ENCODE data around the gene IRS2.
A peak's percentile ranks its signal among the peaks of the same experiment; 100 is the strongest.

IRS2 gene

DNA sequence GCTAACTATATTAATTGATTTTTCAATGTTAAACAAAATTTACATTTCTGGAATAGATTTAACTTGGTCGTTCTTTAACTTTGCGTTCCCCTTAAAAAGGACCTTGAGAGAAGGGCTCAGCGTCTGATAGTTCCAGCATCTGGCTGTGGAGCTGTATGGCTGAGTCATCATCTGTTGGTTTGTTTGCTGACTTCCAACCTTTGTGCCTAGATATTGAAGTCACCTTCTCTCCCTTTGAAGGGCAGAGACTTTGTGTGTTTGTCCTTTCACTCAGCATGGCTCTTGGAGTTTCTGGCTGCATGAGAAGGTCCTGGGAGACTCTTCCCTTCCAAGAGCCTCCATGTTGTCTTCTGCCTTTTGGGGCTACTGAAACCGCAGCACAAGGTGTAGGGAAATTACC lies 16.6 kb upstream of the IRS2 start:
- DNase-seq, result no peak

GRCh38 chr13:109795011-109795410 lies 8.6 kb upstream of the IRS2 start:
- no peak for DNase-seq

DNA sequence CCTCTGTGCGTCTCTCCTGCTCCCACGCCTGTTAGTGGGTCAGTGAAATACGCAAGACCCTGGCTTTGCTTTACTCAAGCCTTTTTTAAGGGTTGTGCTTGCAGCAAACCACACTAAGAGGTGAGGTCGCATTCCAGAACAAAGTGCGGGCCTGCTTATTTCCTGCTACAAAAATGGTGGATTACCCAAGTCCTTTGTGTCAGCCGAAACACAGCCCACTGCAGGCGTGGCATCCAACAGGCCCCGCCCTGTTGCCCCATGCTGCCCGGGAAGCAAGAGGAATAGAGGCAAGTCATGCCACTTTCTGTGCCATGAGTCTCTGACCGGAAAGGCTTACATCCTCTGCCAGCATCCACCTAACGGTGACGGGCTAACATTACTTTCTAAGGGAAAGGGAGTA lies 7.7 kb upstream of the IRS2 start:
- DNase-seq, result no peak

GRCh38 chr13:109792416-109793059 lies 6.2 kb upstream of the IRS2 start:
- no peak for DNase-seq

GRCh38 chr13:109790942-109791605 lies 4.7 kb upstream of the IRS2 start:
- no peak for DNase-seq

- no peak for DNase-seq
Observed at GRCh38 chr13:109790086-109790485, 3.7 kb upstream of the IRS2 start.

GRCh38 chr13:109789262-109789661 lies 2.9 kb upstream of the IRS2 start:
- no peak for DNase-seq

DNA sequence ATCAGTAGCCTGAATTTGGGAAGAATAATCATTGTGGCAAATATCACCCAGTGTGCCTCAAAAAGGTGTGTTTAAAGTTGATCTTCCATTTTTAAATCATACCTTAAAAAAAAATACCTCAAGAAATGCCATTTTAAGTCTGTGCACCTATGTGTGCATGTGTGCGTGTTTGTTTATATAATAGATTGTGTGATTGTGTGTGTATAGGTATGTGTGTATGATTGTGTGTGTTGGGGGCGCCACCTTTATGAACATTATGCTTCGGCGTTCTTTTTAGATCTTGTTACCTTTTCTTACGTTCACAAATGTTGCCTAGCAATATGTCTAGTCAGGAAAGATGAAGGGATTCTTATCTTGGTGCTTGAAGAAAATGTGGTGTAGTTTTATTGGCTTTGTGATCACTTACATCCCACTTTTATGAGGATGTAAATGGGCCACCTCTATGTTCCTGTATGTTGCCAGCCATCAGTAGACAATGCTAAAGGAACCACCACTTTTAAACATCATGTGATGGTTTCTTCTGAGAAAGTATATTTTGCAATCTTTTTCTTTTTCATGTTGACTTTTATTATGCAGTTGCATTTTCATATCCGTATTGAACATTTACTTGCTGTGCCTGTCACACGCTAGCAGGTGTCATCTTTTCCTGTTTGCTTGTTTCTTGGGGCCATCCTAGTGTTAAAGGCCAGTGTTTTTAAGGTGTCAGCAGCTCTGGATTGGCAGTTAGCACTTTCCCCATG lies 2.2 kb upstream of the IRS2 start:
- no peak for DNase-seq

DNA sequence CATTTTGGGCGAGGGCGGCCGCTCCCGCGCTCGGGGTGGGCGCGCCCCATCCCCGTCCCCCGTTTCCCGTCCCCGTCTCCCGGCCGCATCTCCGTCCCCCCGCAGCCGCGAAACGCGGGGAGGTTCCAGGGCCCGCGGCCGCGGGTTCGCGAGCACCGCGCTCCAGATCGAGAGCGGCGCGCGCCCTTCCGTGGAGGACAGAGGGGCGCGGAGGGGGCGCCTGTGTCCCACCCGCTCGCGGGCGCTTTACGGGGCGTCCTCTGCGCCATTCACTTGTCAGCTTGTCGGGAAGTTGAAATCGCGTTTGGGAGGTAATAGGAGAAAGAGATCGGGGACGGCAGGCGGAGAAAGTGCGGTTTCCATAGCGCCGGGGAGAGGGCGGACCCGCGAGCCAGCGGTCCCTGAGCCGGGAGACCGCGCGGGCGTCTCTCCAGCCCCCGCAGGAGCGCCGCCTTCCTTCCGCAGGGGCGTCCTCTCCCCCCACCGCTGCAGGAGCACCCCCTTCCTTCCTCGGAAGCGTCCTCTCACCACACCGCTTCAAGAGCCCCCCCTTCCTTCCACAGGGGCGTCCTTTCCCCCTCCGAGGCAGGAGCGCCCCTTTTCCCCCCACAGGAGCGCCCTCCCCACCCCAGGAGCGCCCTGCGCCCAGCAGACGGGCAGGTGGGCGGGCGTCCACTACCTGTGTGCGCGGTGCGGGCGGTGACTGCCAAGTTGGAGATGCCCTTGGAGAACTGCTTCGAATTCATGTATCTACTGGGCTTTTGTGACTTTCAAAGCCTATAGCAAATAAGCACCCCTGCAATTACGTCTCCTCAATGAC lies 962 bp upstream of the IRS2 start:
- DNase-seq, result peak; percentile 72

DNA sequence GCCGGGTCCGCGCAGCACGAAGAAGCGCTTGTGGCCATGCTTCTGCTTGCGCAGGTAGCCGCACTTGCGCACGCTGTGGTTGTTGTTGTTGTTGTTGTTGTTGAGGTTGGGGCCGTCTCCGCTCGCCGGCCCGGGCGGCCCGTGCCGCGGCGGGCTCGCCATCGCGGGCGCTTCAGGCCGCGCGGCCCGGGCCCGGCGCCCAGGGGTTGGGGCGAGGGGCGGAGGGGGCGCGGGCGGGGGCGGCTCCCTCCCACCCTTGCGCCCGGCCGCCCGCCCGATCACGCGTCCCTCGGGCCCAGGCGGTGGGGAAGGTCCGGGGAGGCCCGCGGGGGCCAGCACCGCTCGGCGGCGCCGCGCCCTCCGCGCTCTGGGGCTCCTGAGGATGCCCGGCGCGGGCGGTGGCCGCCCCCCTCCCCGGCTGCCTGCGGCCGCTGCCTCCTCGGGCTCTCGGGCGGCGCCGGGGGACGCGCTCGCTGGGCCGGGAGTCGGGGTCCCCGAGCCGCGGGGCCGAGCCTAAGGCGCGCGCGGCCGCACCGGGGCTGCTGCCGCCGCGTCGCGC lies 412 bp downstream of the IRS2 start:
- no peak for DNase-seq

- peak; percentile 77 for DNase-seq
Observed at GRCh38 chr13:109785141-109785891, 1.1 kb downstream of the IRS2 start.

- peak; percentile 86 for DNase-seq
Observed at GRCh38 chr13:109784590-109785140, 1.7 kb downstream of the IRS2 start.

DNA sequence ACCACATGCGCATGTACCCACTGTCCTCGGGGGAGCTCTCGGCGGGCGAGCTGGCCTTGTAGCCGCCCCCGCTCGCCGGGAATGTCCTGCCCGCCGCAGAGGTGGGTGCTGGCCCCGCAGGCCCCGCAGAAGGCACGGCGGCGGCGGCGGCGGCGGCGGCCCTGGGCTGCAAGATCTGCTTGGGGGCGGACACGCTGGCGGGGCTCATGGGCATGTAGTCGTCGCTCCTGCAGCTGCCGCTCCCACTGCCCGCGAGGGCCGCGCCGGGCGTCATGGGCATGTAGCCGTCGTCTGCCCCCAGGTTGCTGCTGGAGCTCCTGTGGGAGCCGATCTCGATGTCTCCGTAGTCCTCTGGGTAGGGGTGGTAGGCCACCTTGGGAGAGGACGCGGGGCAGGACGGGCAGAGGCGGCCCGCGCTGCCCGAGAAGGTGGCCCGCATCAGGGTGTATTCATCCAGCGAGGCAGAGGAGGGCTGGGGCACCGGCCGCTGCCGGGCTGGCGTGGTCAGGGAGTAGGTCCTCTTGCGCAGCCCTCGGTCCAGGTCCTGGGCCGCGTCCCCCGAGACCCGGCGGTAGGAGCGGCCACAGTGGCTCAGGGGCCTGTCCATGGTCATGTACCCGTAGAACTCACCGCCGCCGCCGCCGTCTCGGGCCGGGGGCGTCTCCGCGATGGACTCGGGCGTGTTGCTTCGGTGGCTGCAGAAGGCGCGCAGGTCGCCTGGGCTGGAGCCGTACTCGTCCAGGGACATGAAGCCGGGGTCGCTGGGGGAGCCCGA lies 2.4 kb downstream of the IRS2 start:
- no peak for DNase-seq

DNA sequence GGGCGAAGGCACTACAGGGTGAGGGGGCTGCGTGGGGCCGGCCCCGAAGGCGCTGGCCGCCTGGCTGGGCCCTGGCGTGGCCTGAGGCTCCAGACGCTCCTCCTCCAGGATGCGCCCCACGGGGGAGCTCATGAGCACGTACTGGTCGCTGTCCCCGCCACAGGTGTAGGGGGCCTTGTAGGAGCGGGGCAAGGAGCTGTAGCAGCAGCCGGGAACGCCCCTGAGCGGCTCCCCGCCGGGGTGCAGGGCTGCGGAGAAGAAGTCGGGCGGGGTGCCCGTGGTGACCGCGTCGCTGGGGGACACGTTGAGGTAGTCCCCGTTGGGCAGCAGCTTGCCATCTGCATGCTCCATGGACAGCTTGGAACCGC lies 3.0 kb downstream of the IRS2 start:
- DNase-seq, result no peak

- no peak for DNase-seq
Observed at GRCh38 chr13:109782823-109783431, 3.5 kb downstream of the IRS2 start.

DNA sequence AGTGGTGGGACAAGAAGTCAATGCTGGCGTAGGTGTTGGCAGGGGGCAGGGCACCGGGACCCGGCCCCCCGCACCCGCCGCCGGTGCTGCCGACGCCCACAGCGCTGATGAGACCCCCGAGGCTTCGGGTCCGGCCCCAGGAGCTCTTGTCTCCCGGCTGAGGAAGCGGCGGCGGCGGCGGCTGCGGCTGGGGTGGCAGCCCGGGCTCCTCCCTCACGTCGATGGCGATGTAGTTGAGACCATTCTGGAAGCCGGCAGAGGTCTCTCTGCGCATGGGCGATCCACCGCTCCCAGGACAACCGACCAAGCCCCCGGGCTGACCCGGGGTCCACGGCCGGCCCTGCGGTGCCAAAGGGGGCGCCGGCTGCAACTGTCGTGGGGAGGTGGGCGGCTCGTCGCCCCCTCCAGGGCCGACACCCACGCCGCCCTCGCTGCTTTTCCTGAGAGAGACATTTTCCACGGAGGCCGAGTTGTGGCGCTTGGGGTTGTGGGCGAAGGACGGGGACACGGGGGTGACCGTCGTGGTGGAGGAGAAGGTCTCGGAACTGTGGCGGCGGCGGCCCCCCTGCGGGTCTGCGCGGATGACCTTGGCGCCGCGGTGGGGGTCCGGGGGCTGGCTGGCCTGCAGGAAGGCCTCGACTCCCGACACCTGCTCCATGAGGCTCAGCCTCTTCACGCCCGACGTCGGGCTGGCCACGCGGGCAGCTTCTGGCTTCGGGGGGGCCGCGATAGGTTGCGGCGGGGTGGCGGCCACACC lies 4.1 kb downstream of the IRS2 start:
- no peak for DNase-seq

- no peak for DNase-seq
Observed at GRCh38 chr13:109781384-109782065, 4.9 kb downstream of the IRS2 start.

DNA sequence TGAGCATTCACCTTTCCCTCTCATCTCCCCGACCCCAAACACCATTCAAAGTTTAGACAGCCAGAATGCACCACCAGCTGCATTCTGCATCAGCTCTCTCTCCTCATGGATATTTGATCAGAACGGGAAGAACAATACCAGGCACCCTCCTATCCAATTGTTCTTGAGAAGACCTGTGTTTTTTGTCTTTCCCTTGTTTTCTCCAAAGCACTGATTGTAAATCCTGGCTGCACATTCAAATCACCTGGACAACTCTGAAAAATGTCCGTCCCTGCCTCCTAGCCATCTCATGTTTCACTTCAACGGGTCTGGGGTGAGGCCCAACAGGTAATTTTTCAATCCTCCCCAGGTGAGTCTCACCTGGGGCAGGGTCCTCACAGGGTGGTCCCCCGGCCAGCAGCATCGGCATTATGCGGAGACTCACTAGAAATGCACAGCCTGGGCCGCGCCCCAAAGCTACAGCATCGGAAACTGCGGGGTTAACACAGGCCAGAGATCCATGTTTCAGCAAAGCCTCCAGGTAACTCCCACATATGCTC lies 5.5 kb downstream of the IRS2 start:
- DNase-seq, result no peak
